Testis (tissue), 2 donors: ENCODE results near the gene GBX1.

Source experiments
- CTCF ChIP-seq, 3 experiments: fragments of 450-650 bp in 2 of 3; fragments of 200-600 bp in 1 of 3; sonication (generic) in 1 of 3; IDR thresholded peaks; one replicate each; pipeline ENCODE4 v1.5.1; 2016 to 2019; ENCODE audit warnings: antibody characterized with exemption in 3 of 3, mild to moderate bottlenecking in 2 of 3, moderate library complexity in 1 of 3
- POLR2A ChIP-seq: fragments of 450-650 bp; IDR thresholded peaks from one replicate; pipeline ENCODE4 v1.6.1; 2017; ENCODE audit warnings: antibody characterized with exemption, mild to moderate bottlenecking, moderate library complexity

DNA sequence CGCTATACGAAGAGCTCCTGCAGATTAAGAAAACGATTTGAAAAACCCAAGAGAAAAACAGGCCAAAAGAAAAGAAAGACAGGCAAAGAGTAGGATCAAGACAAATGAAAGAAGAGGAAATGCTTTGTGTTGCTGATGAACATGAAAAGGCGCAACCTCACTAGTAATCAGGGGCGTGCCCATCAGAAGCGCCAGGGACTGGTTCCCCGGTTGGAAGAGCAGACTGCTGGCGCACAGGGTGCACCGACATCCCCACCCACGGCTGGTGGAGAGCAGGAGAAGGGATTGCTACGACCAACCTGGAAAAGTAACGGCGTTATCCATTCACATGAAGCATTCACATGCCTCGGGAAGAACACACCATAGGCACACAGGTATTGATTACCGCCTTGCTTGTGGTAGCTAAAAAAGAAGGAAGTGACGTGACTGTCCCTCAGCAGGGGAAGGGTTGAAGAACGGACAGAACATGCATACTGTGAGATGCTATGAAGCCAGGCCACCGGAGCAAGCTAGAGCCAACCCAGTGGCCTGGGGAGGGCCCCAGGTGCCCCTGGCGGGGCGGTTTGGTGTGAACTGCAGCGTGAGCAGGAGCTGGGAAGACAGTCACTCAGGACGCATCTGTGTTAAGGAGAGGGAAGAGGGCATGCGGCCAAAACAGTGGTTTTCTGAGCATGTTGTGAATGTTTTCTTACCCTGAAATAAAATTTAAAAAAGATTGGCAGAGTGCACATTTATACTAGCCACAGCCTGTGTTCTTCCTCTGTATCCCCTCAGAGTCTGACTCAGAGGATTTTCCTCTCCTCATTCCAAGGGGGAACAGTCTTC lies 62.9 kb downstream of the GBX1 start:
- TF ChIP-seq POLR2A (no peak), CTCF (IDR thresholded peaks at IDR 0.05) (no peak)
